ENCODE data around the gene CARD14.
"Not testable (repeated sequence)": the region's sequence is repeated elsewhere in the genome, so short reads cannot be mapped to it uniquely, and the experiment has no call there.

CARD14 gene

GRCh38 chr17:80256034-80256350, 86.2 kb downstream of the CARD14 start:
- no peak for DNase-seq

GRCh38 chr17:80257716-80258213, 87.9 kb downstream of the CARD14 start:
- DNase-seq, result no peak

- not testable (repeated sequence) for DNase-seq
These were observed 88.5 kb downstream of the CARD14 start for GRCh38 chr17:80258296-80258695.
